HL-60/S4 treated with phorbol 12-myristate 13-acetate at 8.2 ng/mL for 4 days and 3 days (cell line): ENCODE results near the gene ZNF318.
"Not testable (repeated sequence)": the region's sequence is repeated elsewhere in the genome, so short reads cannot be mapped to it uniquely, and the experiment has no call there.

Experiments
- in situ Hi-C: fragments of 300-500 bp; cut with MboI; formaldehyde crosslinking; loops from 2 replicates; pipeline ENCODE4 v1.15.0; 2022; ENCODE audit warnings: low sequenced_read_pairs

Gene ZNF318, protein sequence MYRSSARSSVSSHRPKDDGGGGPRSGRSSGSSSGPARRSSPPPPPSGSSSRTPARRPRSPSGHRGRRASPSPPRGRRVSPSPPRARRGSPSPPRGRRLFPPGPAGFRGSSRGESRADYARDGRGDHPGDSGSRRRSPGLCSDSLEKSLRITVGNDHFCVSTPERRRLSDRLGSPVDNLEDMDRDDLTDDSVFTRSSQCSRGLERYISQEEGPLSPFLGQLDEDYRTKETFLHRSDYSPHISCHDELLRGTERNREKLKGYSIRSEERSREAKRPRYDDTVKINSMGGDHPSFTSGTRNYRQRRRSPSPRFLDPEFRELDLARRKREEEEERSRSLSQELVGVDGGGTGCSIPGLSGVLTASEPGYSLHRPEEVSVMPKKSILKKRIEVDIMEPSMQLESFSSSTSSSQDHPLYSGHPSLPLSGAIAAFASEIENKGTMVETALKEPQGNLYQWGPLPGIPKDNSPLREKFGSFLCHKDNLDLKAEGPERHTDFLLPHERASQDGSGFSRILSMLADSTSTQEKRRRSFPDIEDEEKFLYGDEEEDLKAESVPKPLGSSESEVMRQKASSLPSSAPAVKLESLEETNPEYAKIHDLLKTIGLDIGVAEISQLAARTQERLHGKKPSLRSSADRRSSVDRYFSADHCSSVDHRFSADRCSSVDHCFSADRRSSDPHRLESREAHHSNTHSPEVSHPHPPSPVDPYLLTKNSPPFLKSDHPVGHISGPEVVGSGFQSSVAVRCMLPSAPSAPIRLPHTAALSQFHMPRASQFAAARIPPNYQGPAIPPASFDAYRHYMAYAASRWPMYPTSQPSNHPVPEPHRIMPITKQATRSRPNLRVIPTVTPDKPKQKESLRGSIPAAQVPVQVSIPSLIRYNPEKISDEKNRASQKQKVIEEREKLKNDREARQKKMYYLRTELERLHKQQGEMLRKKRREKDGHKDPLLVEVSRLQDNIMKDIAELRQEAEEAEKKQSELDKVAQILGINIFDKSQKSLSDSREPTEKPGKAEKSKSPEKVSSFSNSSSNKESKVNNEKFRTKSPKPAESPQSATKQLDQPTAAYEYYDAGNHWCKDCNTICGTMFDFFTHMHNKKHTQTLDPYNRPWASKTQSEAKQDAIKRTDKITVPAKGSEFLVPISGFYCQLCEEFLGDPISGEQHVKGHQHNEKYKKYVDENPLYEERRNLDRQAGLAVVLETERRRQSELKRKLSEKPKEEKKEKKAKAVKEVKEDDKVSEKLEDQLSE (N-terminal part only)

GRCh38 chr6:43369174-43370002 lies at the start of gene ZNF318:
ZNF318 (minus strand) TSS chr6:43369647; CDS start chr6:43369365, 282 bp downstream.
- in situ Hi-C loops = no loop called here

DNA sequence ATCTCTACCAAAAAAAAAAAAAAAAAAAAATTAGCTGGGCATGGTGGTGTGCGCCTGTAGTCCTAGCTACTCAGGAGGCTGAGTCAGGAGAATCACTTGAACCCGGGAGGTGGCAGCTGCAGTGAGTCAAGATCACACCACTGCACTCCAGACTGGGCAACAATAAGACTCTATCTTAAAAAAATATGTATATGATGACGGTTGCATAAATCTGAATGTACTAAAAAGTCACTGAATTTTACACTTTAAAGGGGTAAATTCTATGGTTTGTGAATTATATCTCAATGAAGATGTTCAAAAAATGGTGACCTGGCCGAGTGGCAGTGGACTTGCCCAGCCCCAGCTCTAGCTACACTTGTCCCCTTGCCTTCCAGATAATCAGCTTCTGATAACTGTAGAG lies 47.5 kb upstream of the ZNF318 start:
- in situ Hi-C loops = no loop called here

GRCh38 chr6:43415275-43415674 lies 45.8 kb upstream of the ZNF318 start:
- in situ Hi-C loops = not testable (repeated sequence)

- in situ Hi-C loops = no loop called here
These were observed 43.6 kb upstream of the ZNF318 start for GRCh38 chr6:43413002-43413401.

DNA sequence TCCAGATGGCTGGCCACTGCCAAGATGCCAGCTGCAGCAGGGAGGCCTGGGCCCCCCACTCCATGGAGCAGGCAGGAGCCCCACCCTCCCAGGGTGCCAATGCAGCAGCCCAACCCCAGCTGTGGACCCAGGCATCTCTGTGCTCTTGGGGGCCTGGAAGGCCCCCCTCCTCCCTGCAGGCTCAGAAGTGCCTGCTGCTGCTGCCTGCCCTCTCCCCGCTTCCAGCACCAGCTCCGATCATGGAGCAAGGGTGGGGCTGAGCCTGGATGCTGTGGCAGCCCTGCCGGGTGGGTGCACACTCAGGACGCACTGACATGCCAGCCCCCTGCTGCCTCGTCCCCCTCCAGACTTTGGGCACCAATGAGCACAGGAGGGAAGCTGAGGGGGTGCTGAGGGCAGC lies 43.1 kb upstream of the ZNF318 start:
- in situ Hi-C loops = no loop called here

GRCh38 chr6:43410776-43411175 lies 41.3 kb upstream of the ZNF318 start:
- in situ Hi-C loops = not testable (repeated sequence)

DNA sequence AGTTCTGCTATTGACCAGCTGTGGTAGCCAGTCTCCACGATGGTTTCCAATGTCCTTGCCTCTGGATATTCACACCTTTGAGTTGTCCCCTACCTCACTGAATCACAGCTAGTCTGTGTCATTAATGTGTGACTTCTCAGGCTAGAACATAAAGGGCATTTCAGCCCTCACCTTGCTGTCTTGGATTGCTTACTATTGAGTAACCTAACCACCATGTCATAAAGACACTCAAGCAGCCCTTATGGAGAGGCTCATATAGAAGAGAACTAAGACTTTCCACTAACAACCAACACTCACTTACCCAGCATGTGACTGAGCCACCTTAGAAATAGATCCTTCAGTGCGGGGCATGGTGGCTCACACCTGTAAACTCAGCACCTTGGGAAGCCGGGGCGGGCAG lies 38.8 kb upstream of the ZNF318 start:
- in situ Hi-C loops = no loop called here

DNA sequence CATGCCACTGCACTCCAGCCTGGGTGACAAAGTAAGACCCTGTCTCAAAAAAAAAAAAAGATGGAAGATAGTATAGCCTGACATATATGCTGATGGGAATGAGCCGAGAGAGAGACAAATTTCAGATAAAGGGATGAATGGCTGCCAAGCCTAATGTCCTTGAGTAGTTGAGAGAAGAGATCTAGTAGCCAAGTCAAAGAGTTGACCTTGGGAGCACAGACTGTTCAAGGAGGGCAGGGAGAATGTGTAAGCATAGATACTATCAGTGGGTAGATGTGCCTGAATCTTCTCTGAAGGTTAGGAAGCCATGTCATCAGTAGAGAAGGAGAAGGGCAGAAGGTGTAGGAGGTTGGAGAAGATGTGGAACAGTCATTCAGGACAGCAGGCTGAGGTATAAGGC lies 37.8 kb upstream of the ZNF318 start:
- in situ Hi-C loops = no loop called here

- in situ Hi-C loops = no loop called here
These were observed 35.9 kb upstream of the ZNF318 start for GRCh38 chr6:43405354-43405753.

DNA sequence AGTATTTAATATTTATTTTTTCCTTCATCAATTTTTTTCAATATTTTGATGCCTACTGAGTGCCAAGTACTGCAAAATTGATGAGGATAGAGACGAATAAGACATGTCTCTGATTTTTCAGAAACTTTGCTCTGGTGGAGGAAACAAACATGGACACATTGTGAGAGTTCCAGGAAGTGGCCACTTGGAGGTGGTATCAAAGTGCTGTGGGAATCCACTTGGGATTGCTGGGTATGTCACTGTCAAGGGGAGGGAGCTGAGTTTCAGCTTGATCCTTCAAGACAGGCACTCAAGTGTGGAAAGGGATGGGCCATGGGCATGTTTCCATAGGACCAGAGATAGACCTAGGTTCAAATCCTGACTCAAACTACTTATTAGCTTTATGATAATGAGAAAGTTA lies 33.4 kb upstream of the ZNF318 start:
- in situ Hi-C loops = no loop called here

DNA sequence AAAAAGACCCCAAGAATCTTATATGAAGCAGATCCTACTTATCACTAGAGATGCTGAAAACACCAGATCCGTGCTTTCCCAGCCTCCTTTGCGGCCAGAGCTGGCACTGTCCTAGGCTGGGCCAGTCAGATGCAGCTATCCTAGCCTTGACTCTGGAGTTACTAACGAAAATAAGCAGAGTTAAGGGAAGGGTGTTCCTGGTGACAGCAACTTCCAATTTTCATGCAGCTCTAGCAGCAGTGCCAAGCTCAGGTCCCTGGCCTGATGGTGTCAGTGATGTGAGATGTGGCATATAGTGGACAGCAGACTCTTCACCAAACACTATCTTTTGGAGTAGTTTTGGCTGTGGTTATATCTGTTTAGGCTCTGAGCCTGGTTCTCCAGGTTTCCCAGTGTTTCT lies 32.3 kb upstream of the ZNF318 start:
- in situ Hi-C loops = no loop called here

- in situ Hi-C loops = no loop called here
These were observed 30.6 kb upstream of the ZNF318 start for GRCh38 chr6:43399932-43400487.

DNA sequence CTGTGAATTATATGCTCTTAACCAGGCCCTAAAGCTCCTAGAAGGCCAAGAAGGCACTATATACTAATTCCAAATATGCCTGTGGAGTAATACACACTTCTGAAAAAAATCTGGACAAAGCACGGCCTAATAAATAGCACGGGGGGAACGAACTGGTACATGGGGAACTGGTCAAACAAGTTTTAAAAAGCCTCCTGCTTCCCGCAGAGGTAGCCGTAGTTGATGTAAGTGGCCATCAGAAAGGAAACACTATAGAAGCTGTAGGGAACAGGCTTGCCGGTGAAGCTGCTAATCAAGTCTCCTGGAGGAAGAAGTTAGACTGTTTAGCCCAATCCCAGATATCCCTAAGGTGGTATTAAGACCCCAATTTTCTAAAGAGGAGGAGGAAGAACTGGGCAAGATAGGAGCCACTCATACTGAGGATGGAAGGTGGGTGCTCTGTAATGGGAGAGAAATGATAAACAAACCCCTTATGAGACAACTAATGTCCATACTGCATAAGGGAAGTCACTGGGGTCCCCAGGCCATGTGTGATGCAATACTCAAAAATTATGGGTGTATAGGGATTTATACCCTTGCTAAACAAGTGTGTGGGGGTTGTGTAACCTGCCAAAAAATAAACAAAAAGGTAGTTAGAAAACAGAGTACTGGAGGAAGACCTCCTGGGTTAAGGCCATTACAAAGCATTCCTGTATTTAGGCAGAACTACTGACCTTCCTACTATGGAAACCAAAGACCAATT lies 27.1 kb upstream of the ZNF318 start:
- in situ Hi-C loops = no loop called here

DNA sequence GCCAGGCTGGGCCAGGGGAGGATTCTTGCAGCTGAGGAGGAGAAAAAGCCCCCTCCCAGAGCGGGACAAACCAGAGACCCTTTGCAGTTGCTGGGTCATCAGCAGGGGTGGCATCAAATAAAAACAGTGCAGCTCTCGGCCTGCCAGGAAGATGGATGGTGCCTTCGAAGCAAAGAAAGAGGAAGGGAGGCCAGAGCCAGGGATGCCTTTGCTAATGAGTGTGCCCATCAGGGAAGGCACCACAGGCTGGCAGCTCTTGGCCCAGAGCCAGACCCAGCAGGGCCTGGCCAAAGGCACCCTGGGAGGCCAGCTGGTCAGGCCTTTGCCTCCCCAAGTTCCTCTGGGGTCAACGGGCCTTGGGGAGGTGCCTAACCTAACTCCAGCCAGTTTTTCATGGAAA lies 26.3 kb upstream of the ZNF318 start:
- in situ Hi-C loops = no loop called here

DNA sequence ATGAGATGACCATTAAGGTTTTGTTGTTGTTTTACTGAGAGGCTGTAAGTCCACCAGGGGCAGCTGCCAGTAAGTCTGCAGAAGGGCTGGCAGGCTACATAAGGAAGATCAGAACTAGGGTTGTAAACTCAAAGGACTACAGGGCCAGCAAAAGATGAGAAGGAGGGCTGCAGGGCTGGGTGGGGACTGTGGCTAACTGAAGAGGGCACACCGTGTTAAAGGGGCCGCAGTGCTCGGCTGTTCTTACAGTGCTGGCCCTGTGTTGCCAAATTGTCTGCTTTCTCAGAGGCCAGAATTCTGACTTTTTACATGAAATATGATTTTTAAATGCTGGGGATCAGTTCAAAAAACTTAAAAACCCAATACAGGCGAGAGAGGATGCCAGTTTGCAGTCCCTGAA lies 25.5 kb upstream of the ZNF318 start:
- in situ Hi-C loops = no loop called here

- in situ Hi-C loops = no loop called here
These were observed 24.2 kb upstream of the ZNF318 start for GRCh38 chr6:43393602-43394001.

- in situ Hi-C loops = not testable (repeated sequence)
These were observed 23.7 kb upstream of the ZNF318 start for GRCh38 chr6:43393133-43393532.

GRCh38 chr6:43391440-43392031 lies 22.1 kb upstream of the ZNF318 start:
- in situ Hi-C loops = no loop called here
